Dedifferentiated amniotic fluid mesenchymal stem cell (primary cell): Measurements from ENCODE around the gene CALN1.
"Not testable (repeated sequence)": the region's sequence is repeated elsewhere in the genome, so short reads cannot be mapped to it uniquely, and the experiment has no call there.

ENCODE experiments used
- DNase-seq: peaks from one replicate; pipeline ENCODE4 v3.0.0-alpha.2; 2016; ENCODE audit errors: extremely low spot score

Gene CALN1

GRCh38 chr7:71870812-71871211 is 541.3 kb downstream of the CALN1 start:
- DNase-seq = no peak

GRCh38 chr7:71868797-71869196 is 543.3 kb downstream of the CALN1 start:
- no peak for DNase-seq

- no peak for DNase-seq
Observed at GRCh38 chr7:71867626-71868025, 544.5 kb downstream of the CALN1 start.

- DNase-seq = no peak
Observed at GRCh38 chr7:71865172-71865571, 547.0 kb downstream of the CALN1 start.

GRCh38 chr7:71864130-71864529 is 548.0 kb downstream of the CALN1 start:
- DNase-seq = no peak

GRCh38 chr7:71860572-71860971 is 551.6 kb downstream of the CALN1 start:
- no peak for DNase-seq

- no peak for DNase-seq
Observed at GRCh38 chr7:71857338-71857737, 554.8 kb downstream of the CALN1 start.

GRCh38 chr7:71854546-71855397 is 557.4 kb downstream of the CALN1 start:
- no peak for DNase-seq

- DNase-seq = no peak
Observed at GRCh38 chr7:71851776-71852498, 560.2 kb downstream of the CALN1 start.

- DNase-seq = no peak
Observed at GRCh38 chr7:71846160-71846559, 566.0 kb downstream of the CALN1 start.

- DNase-seq = no peak
Observed at GRCh38 chr7:71843676-71844075, 568.5 kb downstream of the CALN1 start.

- no peak for DNase-seq
Observed at GRCh38 chr7:71842786-71843185, 569.4 kb downstream of the CALN1 start.

- DNase-seq = no peak
Observed at GRCh38 chr7:71842381-71842780, 569.8 kb downstream of the CALN1 start.

GRCh38 chr7:71835056-71835455 is 577.1 kb downstream of the CALN1 start:
- DNase-seq = no peak

GRCh38 chr7:71829515-71829914 is 582.6 kb downstream of the CALN1 start:
- DNase-seq = no peak

- DNase-seq = no peak
Observed at GRCh38 chr7:71828361-71828760, 583.8 kb downstream of the CALN1 start.

- no peak for DNase-seq
Observed at GRCh38 chr7:71826141-71826540, 586.0 kb downstream of the CALN1 start.

GRCh38 chr7:71824006-71824760 is 588.0 kb downstream of the CALN1 start:
- DNase-seq = no peak

GRCh38 chr7:71822406-71822805 is 589.7 kb downstream of the CALN1 start:
- DNase-seq = not testable (repeated sequence)

GRCh38 chr7:71817916-71818315 is 594.2 kb downstream of the CALN1 start:
- no peak for DNase-seq

GRCh38 chr7:71808115-71808514 is 604.0 kb downstream of the CALN1 start:
- DNase-seq = no peak

GRCh38 chr7:71804256-71804655 is 607.9 kb downstream of the CALN1 start:
- DNase-seq = no peak
